Measurements from ENCODE around the gene ARHGAP42.
"Not testable (repeated sequence)": the region's sequence is repeated elsewhere in the genome, so short reads cannot be mapped to it uniquely, and the experiment has no call there.

GRCh38 chr11:100666816-100667215, 20.3 kb upstream of the ARHGAP42 start:
- not testable (repeated sequence) for TF ChIP-seq POLR2A (IDR thresholded peaks at IDR 0.05; ENCODE audit: extremely low read depth, insufficient read length); CTCF (IDR thresholded peaks at IDR 0.05; ENCODE audit: low read depth, low read length); MAX (IDR thresholded peaks at IDR 0.05; ENCODE audit: low read depth, low read length)
